HG02884 (cell line): Measurements from ENCODE around the gene CEP85L.

ENCODE experiments used
- ATAC-seq: cut with Tn5 transposase; IDR thresholded peaks from one replicate; pipeline ENCODE4 v1.9.1; 2021; ENCODE audit warnings: mild to moderate bottlenecking, moderate library complexity; ENCODE audit not compliant: unreplicated experiment

Gene CEP85L

GRCh38 chr6:118546164-118546879 is 105.1 kb downstream of the CEP85L start:
- ATAC-seq: no peak

- no peak for ATAC-seq
Measured at GRCh38 chr6:118544105-118544504, 107.3 kb downstream of the CEP85L start.

GRCh38 chr6:118542184-118542952 is 109.0 kb downstream of the CEP85L start:
- ATAC-seq: no peak

- ATAC-seq: no peak
Measured at GRCh38 chr6:118537574-118537973, 113.8 kb downstream of the CEP85L start.

- ATAC-seq: no peak
Measured at GRCh38 chr6:118536478-118536877, 114.9 kb downstream of the CEP85L start.

- ATAC-seq: no peak
Measured at GRCh38 chr6:118535176-118535844, 116.1 kb downstream of the CEP85L start.

GRCh38 chr6:118530942-118531341 is 120.4 kb downstream of the CEP85L start:
- ATAC-seq: no peak

GRCh38 chr6:118529756-118530155 is 121.6 kb downstream of the CEP85L start:
- ATAC-seq: no peak

GRCh38 chr6:118528129-118528528 is 123.3 kb downstream of the CEP85L start:
- ATAC-seq: no peak

- no peak for ATAC-seq
Measured at GRCh38 chr6:118525913-118526780, 125.2 kb downstream of the CEP85L start.

GRCh38 chr6:118524686-118525085 is 126.7 kb downstream of the CEP85L start:
- no peak for ATAC-seq

- no peak for ATAC-seq
Measured at GRCh38 chr6:118523216-118523615, 128.2 kb downstream of the CEP85L start.

- ATAC-seq: no peak
Measured at GRCh38 chr6:118522422-118522821, 129.0 kb downstream of the CEP85L start.

GRCh38 chr6:118514689-118515088 is 136.7 kb downstream of the CEP85L start:
- no peak for ATAC-seq

- no peak for ATAC-seq
Measured at GRCh38 chr6:118511930-118512715, 139.3 kb downstream of the CEP85L start.

GRCh38 chr6:118509009-118509617 is 142.3 kb downstream of the CEP85L start:
- no peak for ATAC-seq

- no peak for ATAC-seq
Measured at GRCh38 chr6:118507636-118508035, 143.8 kb downstream of the CEP85L start.

GRCh38 chr6:118506071-118506638 is 145.2 kb downstream of the CEP85L start:
- no peak for ATAC-seq

GRCh38 chr6:118505656-118506055 is 145.7 kb downstream of the CEP85L start:
- no peak for ATAC-seq
